GM20000 (cell line): ENCODE measurements around the gene SLAMF6.

Source experiments
- DNase-seq: peaks from one replicate; pipeline ENCODE4 v3.0.0; 2012; ENCODE audit warnings: low spot score
- CTCF ChIP-seq: IDR thresholded peaks from 2 replicates; pipeline ENCODE4 v1.5.1; 2012; ENCODE audit warnings: mild to moderate bottlenecking, control low read depth; ENCODE audit errors: extremely low read depth, missing control alignments

SLAMF6 gene

GRCh38 chr1:160548960-160549664 is 26.1 kb upstream of the SLAMF6 start:
- no peak for TF ChIP-seq CTCF
- DNase-seq, result no peak

- no peak for TF ChIP-seq CTCF
- DNase-seq, result peak; percentile 74
Observed at GRCh38 chr1:160548183-160548582, 25.1 kb upstream of the SLAMF6 start.

GRCh38 chr1:160547422-160547821 is 24.4 kb upstream of the SLAMF6 start:
- DNase-seq, result no peak
- TF ChIP-seq CTCF, result no peak

GRCh38 chr1:160546942-160547341 is 23.9 kb upstream of the SLAMF6 start:
- no peak for DNase-seq
- no peak for TF ChIP-seq CTCF

GRCh38 chr1:160544647-160545046 is 21.6 kb upstream of the SLAMF6 start:
- DNase-seq, result no peak
- peak; percentile 11 for TF ChIP-seq CTCF

- TF ChIP-seq CTCF, result no peak
- DNase-seq, result no peak
Observed at GRCh38 chr1:160542303-160542945, 19.4 kb upstream of the SLAMF6 start.

GRCh38 chr1:160541622-160542302 is 18.7 kb upstream of the SLAMF6 start:
- no peak for TF ChIP-seq CTCF
- no peak for DNase-seq
